Omental fat pad (tissue), 4 donors: ENCODE measurements around the gene CLEC2A. TPM values are rescaled to one million over a fixed set of nuclear protein-coding genes. Genes with fewer than 3 reads are reported as not detected.
"Not testable (repeated sequence)": the region's sequence is repeated elsewhere in the genome, so short reads cannot be mapped to it uniquely, and the experiment has no call there.

Experiments
- ATAC-seq: fragments of 150-250 bp; one replicate; pipeline ENCODE4 v1.9.1; 2016; ENCODE audit warnings: mild to moderate bottlenecking, moderate library complexity; ENCODE audit not compliant: low FRiP score
- DNase-seq: peaks from one replicate; pipeline ENCODE4 v3.0.0-alpha.2; 2019; ENCODE audit warnings: low spot score
- CTCF ChIP-seq, 3 donors: fragments of 450-650 bp; IDR thresholded peaks; one replicate each; pipeline ENCODE4 v1.5.1; 2016 to 2017; ENCODE audit warnings: antibody characterized with exemption in 3 of 3, mild to moderate bottlenecking in 3 of 3, moderate library complexity in 2 of 3
- total RNA-seq, 4 donors: library from RNA; depleted of rRNA; stranded (reverse); fragments of >200 nt; gene quantifications; one replicate each; pipeline ENCODE4 v1.1.0, GENCODE V29; 2016

The CLEC2A gene
- total RNA-seq, 4 donors from 2014 or later: not detected

GRCh38 chr12:9888665-9889273 lies 43.4 kb downstream of the CLEC2A start:
- TF ChIP-seq CTCF (IDR thresholded peaks at IDR 0.05): no peak
- ATAC-seq (no peak), DNase-seq (no peak)

GRCh38 chr12:9883175-9883574 lies 49.0 kb downstream of the CLEC2A start:
- DNase-seq (no peak), ATAC-seq (no peak)
- TF ChIP-seq CTCF (IDR thresholded peaks at IDR 0.05): no peak

GRCh38 chr12:9881988-9882387 lies 50.2 kb downstream of the CLEC2A start:
- DNase-seq: no peak
- ATAC-seq: no peak
- no peak for TF ChIP-seq CTCF (IDR thresholded peaks at IDR 0.05)

GRCh38 chr12:9881246-9881645 lies 50.9 kb downstream of the CLEC2A start, which contains the start of gene KLRF2:
Gene KLRF2, plus strand, starts transcription at chr12:9881489. Its CDS starts 107 bp downstream, at chr12:9881596.
- no peak for ATAC-seq
- no peak for DNase-seq
- no peak for TF ChIP-seq CTCF (IDR thresholded peaks at IDR 0.05)

GRCh38 chr12:9880532-9881078 lies 51.6 kb downstream of the CLEC2A start:
- ATAC-seq (no peak), DNase-seq (no peak)
- TF ChIP-seq CTCF (IDR thresholded peaks at IDR 0.05): no peak

GRCh38 chr12:9876120-9876519 lies 56.0 kb downstream of the CLEC2A start:
- DNase-seq, ATAC-seq: not testable (repeated sequence)

GRCh38 chr12:9872742-9873141 lies 59.4 kb downstream of the CLEC2A start:
- TF ChIP-seq CTCF (IDR thresholded peaks at IDR 0.05): no peak
- DNase-seq (no peak), ATAC-seq (no peak)
